ENCODE results near the gene SMAP1. TPM values are rescaled to one million over a fixed set of nuclear protein-coding genes. Genes with fewer than 3 reads are reported as not detected.

SMAP1 gene
- total and polyA plus RNA-seq, 2 donors: 21.3 to 27.4 TPM

- WGBS: 10% methylated on average over 1 of the region's 1 CpG
- H3K27ac ChIP-seq (ENCODE audit: low read depth in 1 of 2, low read length in 1 of 2): no peak overlapping the region
- peaks cover 3 to 4% of the 10 kb centered on the region in 2 donors for H3K4me1 ChIP-seq (ENCODE audit: control insufficient read depth in 2 of 2, insufficient read depth in 2 of 2, low read length in 2 of 2)
- H3K9me3 ChIP-seq (ENCODE audit: control insufficient read depth in 2 of 2, insufficient read depth in 1 of 2, low read length in 1 of 2): no peaks in the 10 kb centered on the region
- DNase-seq (ENCODE audit: low read depth in 6 of 9, low spot score in 9 of 9): no peak
- no peaks in the 10 kb centered on the region for H3K36me3 ChIP-seq (ENCODE audit: control insufficient read depth in 2 of 2, insufficient read depth in 2 of 2, low read length in 1 of 2)
- H3K4me3 ChIP-seq (ENCODE audit: low read length in 2 of 2): no peak overlapping the region
- no peaks in the 10 kb centered on the region for H3K27me3 ChIP-seq (ENCODE audit: control insufficient read depth in 2 of 2, insufficient read depth in 1 of 2, low read length in 1 of 2)
Observed at GRCh38 chr6:70693887-70694286, 26.2 kb downstream of the SMAP1 start.

GRCh38 chr6:70694371-70694770 lies 26.7 kb downstream of the SMAP1 start:
- no peak for DNase-seq (ENCODE audit: low read depth in 6 of 9, low spot score in 9 of 9)
- WGBS: 97% methylated on average over 1 of the region's 1 CpG
- Histone ChIP-seq H3K36me3 (ENCODE audit: control insufficient read depth in 2 of 2, insufficient read depth in 2 of 2, low read length in 1 of 2) (no peaks in the 10 kb centered on the region), H3K4me1 (ENCODE audit: control insufficient read depth in 2 of 2, insufficient read depth in 2 of 2, low read length in 2 of 2) (peaks cover 3 to 4% of the 10 kb centered on the region in 2 donors), H3K4me3 (ENCODE audit: low read length in 2 of 2) (no peak overlapping the region), H3K27ac (ENCODE audit: low read depth in 1 of 2, low read length in 1 of 2) (no peak overlapping the region), H3K9me3 (ENCODE audit: control insufficient read depth in 2 of 2, insufficient read depth in 1 of 2, low read length in 1 of 2) (no peaks in the 10 kb centered on the region), H3K27me3 (ENCODE audit: control insufficient read depth in 2 of 2, insufficient read depth in 1 of 2, low read length in 1 of 2) (no peaks in the 10 kb centered on the region)

- Histone ChIP-seq H3K4me1 (ENCODE audit: control insufficient read depth in 2 of 2, insufficient read depth in 2 of 2, low read length in 2 of 2) (no peaks in the 10 kb centered on the region), H3K36me3 (ENCODE audit: control insufficient read depth in 2 of 2, insufficient read depth in 2 of 2, low read length in 1 of 2) (no peaks in the 10 kb centered on the region), H3K9me3 (ENCODE audit: control insufficient read depth in 2 of 2, insufficient read depth in 1 of 2, low read length in 1 of 2) (no peaks in the 10 kb centered on the region), H3K27me3 (ENCODE audit: control insufficient read depth in 2 of 2, insufficient read depth in 1 of 2, low read length in 1 of 2) (no peaks in the 10 kb centered on the region), H3K27ac (ENCODE audit: low read depth in 1 of 2, low read length in 1 of 2) (no peak overlapping the region), H3K4me3 (ENCODE audit: low read length in 2 of 2) (no peak overlapping the region)
- 92% methylated on average over 10 of the region's 10 CpGs for WGBS
- DNase-seq (ENCODE audit: low read depth in 6 of 9, low spot score in 9 of 9): no peak
Observed at GRCh38 chr6:70700922-70701876, 33.5 kb downstream of the SMAP1 start.

- Histone ChIP-seq H3K27ac (ENCODE audit: low read depth in 1 of 2, low read length in 1 of 2) (no peak overlapping the region), H3K36me3 (ENCODE audit: control insufficient read depth in 2 of 2, insufficient read depth in 2 of 2, low read length in 1 of 2) (no peaks in the 10 kb centered on the region), H3K4me1 (ENCODE audit: control insufficient read depth in 2 of 2, insufficient read depth in 2 of 2, low read length in 2 of 2) (no peaks in the 10 kb centered on the region), H3K4me3 (ENCODE audit: low read length in 2 of 2) (no peak overlapping the region), H3K27me3 (ENCODE audit: control insufficient read depth in 2 of 2, insufficient read depth in 1 of 2, low read length in 1 of 2) (no peaks in the 10 kb centered on the region), H3K9me3 (ENCODE audit: control insufficient read depth in 2 of 2, insufficient read depth in 1 of 2, low read length in 1 of 2) (no peaks in the 10 kb centered on the region)
- WGBS: 97% methylated on average over 2 of the region's 2 CpGs
- no peak for DNase-seq (ENCODE audit: low read depth in 6 of 9, low spot score in 9 of 9)
Observed at GRCh38 chr6:70705772-70706171, 38.1 kb downstream of the SMAP1 start.

- Histone ChIP-seq H3K36me3 (ENCODE audit: control insufficient read depth in 2 of 2, insufficient read depth in 2 of 2, low read length in 1 of 2) (no peaks in the 10 kb centered on the region), H3K4me3 (ENCODE audit: low read length in 2 of 2) (no peak overlapping the region), H3K27ac (ENCODE audit: low read depth in 1 of 2, low read length in 1 of 2) (no peak overlapping the region), H3K27me3 (ENCODE audit: control insufficient read depth in 2 of 2, insufficient read depth in 1 of 2, low read length in 1 of 2) (no peaks in the 10 kb centered on the region), H3K4me1 (ENCODE audit: control insufficient read depth in 2 of 2, insufficient read depth in 2 of 2, low read length in 2 of 2) (no peaks in the 10 kb centered on the region), H3K9me3 (ENCODE audit: control insufficient read depth in 2 of 2, insufficient read depth in 1 of 2, low read length in 1 of 2) (no peaks in the 10 kb centered on the region)
- under 1% methylated on average over 3 of the region's 3 CpGs for WGBS
- DNase-seq (ENCODE audit: low read depth in 6 of 9, low spot score in 9 of 9): peak in 8 of 9 donors; percentile 12 to 64 (median 32)
Observed at GRCh38 chr6:70706491-70707123, 38.9 kb downstream of the SMAP1 start.

GRCh38 chr6:70707893-70708292 lies 40.2 kb downstream of the SMAP1 start:
- Histone ChIP-seq H3K27ac (ENCODE audit: low read depth in 1 of 2, low read length in 1 of 2) (no peak overlapping the region), H3K27me3 (ENCODE audit: control insufficient read depth in 2 of 2, insufficient read depth in 1 of 2, low read length in 1 of 2) (no peaks in the 10 kb centered on the region), H3K4me3 (ENCODE audit: low read length in 2 of 2) (no peak overlapping the region), H3K4me1 (ENCODE audit: control insufficient read depth in 2 of 2, insufficient read depth in 2 of 2, low read length in 2 of 2) (no peaks in the 10 kb centered on the region), H3K9me3 (ENCODE audit: control insufficient read depth in 2 of 2, insufficient read depth in 1 of 2, low read length in 1 of 2) (no peaks in the 10 kb centered on the region), H3K36me3 (ENCODE audit: control insufficient read depth in 2 of 2, insufficient read depth in 2 of 2, low read length in 1 of 2) (no peaks in the 10 kb centered on the region)
- WGBS: 98% methylated on average over 2 of the region's 2 CpGs
- no peak for DNase-seq (ENCODE audit: low read depth in 6 of 9, low spot score in 9 of 9)

- H3K36me3 ChIP-seq (ENCODE audit: control insufficient read depth in 2 of 2, insufficient read depth in 2 of 2, low read length in 1 of 2): no peaks in the 10 kb centered on the region
Observed at GRCh38 chr6:70708448-70708847, 40.8 kb downstream of the SMAP1 start.

GRCh38 chr6:70709826-70710225 lies 42.1 kb downstream of the SMAP1 start:
- H3K27ac ChIP-seq (ENCODE audit: low read depth in 1 of 2, low read length in 1 of 2): no peak overlapping the region
- WGBS: 96% methylated on average over 3 of the region's 3 CpGs
- no peak overlapping the region for H3K4me3 ChIP-seq (ENCODE audit: low read length in 2 of 2)
- H3K9me3 ChIP-seq (ENCODE audit: control insufficient read depth in 2 of 2, insufficient read depth in 1 of 2, low read length in 1 of 2): no peaks in the 10 kb centered on the region
- no peaks in the 10 kb centered on the region for H3K4me1 ChIP-seq (ENCODE audit: control insufficient read depth in 2 of 2, insufficient read depth in 2 of 2, low read length in 2 of 2)
- H3K27me3 ChIP-seq (ENCODE audit: control insufficient read depth in 2 of 2, insufficient read depth in 1 of 2, low read length in 1 of 2): no peaks in the 10 kb centered on the region
- no peaks in the 10 kb centered on the region for H3K36me3 ChIP-seq (ENCODE audit: control insufficient read depth in 2 of 2, insufficient read depth in 2 of 2, low read length in 1 of 2)
- no peak for DNase-seq (ENCODE audit: low read depth in 6 of 9, low spot score in 9 of 9)

More at GRCh38 chr6:70708448-70708847, 40.8 kb downstream of the SMAP1 start:
- Histone ChIP-seq H3K9me3 (ENCODE audit: control insufficient read depth in 2 of 2, insufficient read depth in 1 of 2, low read length in 1 of 2) (no peaks in the 10 kb centered on the region), H3K4me3 (ENCODE audit: low read length in 2 of 2) (no peak overlapping the region), H3K27me3 (ENCODE audit: control insufficient read depth in 2 of 2, insufficient read depth in 1 of 2, low read length in 1 of 2) (no peaks in the 10 kb centered on the region), H3K4me1 (ENCODE audit: control insufficient read depth in 2 of 2, insufficient read depth in 2 of 2, low read length in 2 of 2) (no peaks in the 10 kb centered on the region), H3K27ac (ENCODE audit: low read depth in 1 of 2, low read length in 1 of 2) (no peak overlapping the region)
- 95% methylated on average over 2 of the region's 2 CpGs for WGBS
- no peak for DNase-seq (ENCODE audit: low read depth in 6 of 9, low spot score in 9 of 9)

- peaks cover 0 to 4% of the 10 kb centered on the region in 2 donors for H3K9me3 ChIP-seq (ENCODE audit: control insufficient read depth in 2 of 2, insufficient read depth in 1 of 2, low read length in 1 of 2)
- no peak overlapping the region for H3K27ac ChIP-seq (ENCODE audit: low read depth in 1 of 2, low read length in 1 of 2)
- H3K4me1 ChIP-seq (ENCODE audit: control insufficient read depth in 2 of 2, insufficient read depth in 2 of 2, low read length in 2 of 2): no peaks in the 10 kb centered on the region
- no peak for DNase-seq (ENCODE audit: low read depth in 6 of 9, low spot score in 9 of 9)
- no peaks in the 10 kb centered on the region for H3K36me3 ChIP-seq (ENCODE audit: control insufficient read depth in 2 of 2, insufficient read depth in 2 of 2, low read length in 1 of 2)
- H3K27me3 ChIP-seq (ENCODE audit: control insufficient read depth in 2 of 2, insufficient read depth in 1 of 2, low read length in 1 of 2): no peaks in the 10 kb centered on the region
- H3K4me3 ChIP-seq (ENCODE audit: low read length in 2 of 2): no peak overlapping the region
Observed at GRCh38 chr6:70714716-70715257, 47.1 kb downstream of the SMAP1 start.
